Sigmoid colon (tissue), 4 donors: ENCODE measurements around the gene COL4A1.

ENCODE experiments used
- CTCF ChIP-seq, 4 experiments: fragments of 450-650 bp in 3 of 4; fragments of 200-600 bp in 1 of 4; IDR thresholded peaks; one replicate each; pipeline ENCODE4 v1.5.1; 2016 to 2019; ENCODE audit warnings: antibody characterized with exemption in 4 of 4, mild to moderate bottlenecking in 3 of 4, moderate library complexity in 2 of 4
- EP300 ChIP-seq, 4 donors: sonication (generic); formaldehyde crosslinking; IDR thresholded peaks; one replicate each; pipeline ENCODE4 v1.6.1; 2017; ENCODE audit warnings: antibody characterized with exemption in 4 of 4
- POLR2A ChIP-seq, 2 donors: fragments of 450-650 bp; IDR thresholded peaks; one replicate each; pipeline ENCODE4 v1.6.1; 2016; ENCODE audit warnings: antibody characterized with exemption in 2 of 2, mild to moderate bottlenecking in 2 of 2, moderate library complexity in 2 of 2
- POLR2AphosphoS5 ChIP-seq, 4 donors: sonication (generic); formaldehyde crosslinking; IDR thresholded peaks; one replicate each; pipeline ENCODE4 v1.6.1; 2017; ENCODE audit warnings: antibody characterized with exemption in 4 of 4

- TF ChIP-seq CTCF (IDR thresholded peaks at IDR 0.05), result no peak
- no peak for TF ChIP-seq POLR2AphosphoS5 (IDR thresholded peaks at IDR 0.05)
- TF ChIP-seq EP300 (IDR thresholded peaks at IDR 0.05), result no peak
- TF ChIP-seq POLR2A (IDR thresholded peaks at IDR 0.05), result no peak
Observed at GRCh38 chr13:110244976-110245375, 62.0 kb downstream of the COL4A1 start.
